ENCODE data around the gene PAIP1.

- TF ChIP-seq CTCF (IDR thresholded peaks at IDR 0.05) (no peak), POLR2A (IDR thresholded peaks at IDR 0.05) (no peak)
Measured at GRCh38 chr5:43564289-43564850, 7.5 kb upstream of the PAIP1 start.
